Measurements from ENCODE around the gene SLC20A1. TPM values are rescaled to one million over a fixed set of nuclear protein-coding genes. Genes with fewer than 3 reads are reported as not detected.

SLC20A1 gene
- total RNA-seq, 5 donors from 2014 or later (not counting 1 experiment from before 2014, with no cell fraction given): 65.8 to 135 (median 83.0) TPM

GRCh38 chr2:112629224-112629623 is 16.5 kb upstream of the SLC20A1 start:
- no peaks in the 10 kb centered on the region for H3K36me3 ChIP-seq (ENCODE audit: control insufficient read depth in 2 of 2, extremely low read depth in 1 of 2, insufficient read depth in 1 of 2, low read length in 1 of 2)
- peaks cover 51 to 95% of the 10 kb centered on the region in 2 experiments for H3K4me1 ChIP-seq (ENCODE audit: control insufficient read depth in 1 of 2, extremely low read depth in 1 of 2, insufficient read depth in 2 of 2, low read length in 2 of 2)
- H3K4me1 Mint-ChIP-seq: peaks cover 79 to 97% (median 82%) of the 10 kb centered on the region in 3 donors
- ATAC-seq (replicated peaks in 1 of 4) (no peak), DNase-seq (no peak)
- H3K27ac Mint-ChIP-seq: peak overlapping the region; percentile 66 to 93
- H3K4me3 Mint-ChIP-seq: peak overlapping the region in 1 of 3 donors; percentile 77
- WGBS (ENCODE audit: insufficient coverage): 98% methylated on average over 5 of the region's 6 CpGs
- no peak overlapping the region for H3K4me3 ChIP-seq (ENCODE audit: control insufficient read depth in 1 of 2, extremely low read depth in 1 of 2, low read length in 1 of 2)
- H3K36me3 Mint-ChIP-seq: no peaks in the 10 kb centered on the region
- no peaks in the 10 kb centered on the region for H3K9me3 ChIP-seq
- H3K27ac ChIP-seq (ENCODE audit: low read length): peak overlapping the region; percentile 3
- POLR2A ChIA-PET: no interaction called here
- no peaks in the 10 kb centered on the region for H3K9me3 Mint-ChIP-seq
- H3K27me3 ChIP-seq (replicated peaks in 1 of 2; ENCODE audit: control insufficient read depth in 2 of 2, extremely low read depth in 1 of 2, insufficient read depth in 2 of 2, low read length in 1 of 2): no peaks in the 10 kb centered on the region
- CTCF ChIA-PET: interaction anchor here (0.6 to 4.0 kb wide), 3 partner anchors 17 to 66 kb away, joined by 3 to 26 read pairs (median 4); partner anchors contain the start of gene SLC20A1 (in 1 of the 2)
- no peaks in the 10 kb centered on the region for H3K27me3 Mint-ChIP-seq

GRCh38 chr2:112629823-112630222 is 15.9 kb upstream of the SLC20A1 start:
- Histone ChIP-seq H3K27ac (ENCODE audit: low read length) (peak overlapping the region; percentile 78), H3K27me3 (replicated peaks in 1 of 2; ENCODE audit: control insufficient read depth in 2 of 2, extremely low read depth in 1 of 2, insufficient read depth in 2 of 2, low read length in 1 of 2) (no peaks in the 10 kb centered on the region), H3K36me3 (ENCODE audit: control insufficient read depth in 2 of 2, extremely low read depth in 1 of 2, insufficient read depth in 1 of 2, low read length in 1 of 2) (no peaks in the 10 kb centered on the region), H3K9me3 (no peaks in the 10 kb centered on the region), H3K4me1 (ENCODE audit: control insufficient read depth in 1 of 2, extremely low read depth in 1 of 2, insufficient read depth in 2 of 2, low read length in 2 of 2) (peaks cover 50 to 95% of the 10 kb centered on the region in 2 experiments), H3K4me3 (ENCODE audit: control insufficient read depth in 1 of 2, extremely low read depth in 1 of 2, low read length in 1 of 2) (peak overlapping the region in 1 of 2 donors; percentile 38)
- Mint-ChIP-seq H3K4me3 (peak overlapping the region in 2 of 3 donors; percentile 13 to 77), H3K27ac (peak overlapping the region; percentile 93), H3K36me3 (no peaks in the 10 kb centered on the region), H3K9me3 (no peaks in the 10 kb centered on the region), H3K27me3 (no peaks in the 10 kb centered on the region), H3K4me1 (peaks cover 79 to 97% (median 82%) of the 10 kb centered on the region in 3 donors)
- ChIA-PET CTCF (interaction anchor here (0.6 to 4.0 kb wide), 4 partner anchors 17 to 482 kb away, joined by 3 to 26 read pairs (median 4); partner anchors contain the start of gene SLC20A1 (in 1 of the 2)), POLR2A (interaction anchor here in 1 of 2 donors (0.6 to 1.1 kb wide), 3 partner anchors 17 to 50 kb away, joined by 3 to 4 read pairs (median 3); no protein-coding TSS in a partner anchor)
- DNase-seq (no peak), ATAC-seq (replicated peaks in 1 of 4) (no peak)
- WGBS (ENCODE audit: insufficient coverage): 100% methylated on average over 1 of the region's 8 CpGs

- H3K27ac Mint-ChIP-seq: peak overlapping the region; percentile 93
- no peak for ATAC-seq (replicated peaks in 1 of 4)
- H3K4me3 ChIP-seq (ENCODE audit: control insufficient read depth in 1 of 2, extremely low read depth in 1 of 2, low read length in 1 of 2): peak overlapping the region; percentile 25 to 38
These were observed 15.5 kb upstream of the SLC20A1 start for GRCh38 chr2:112630268-112630667.

GRCh38 chr2:112633708-112634107 is 12.0 kb upstream of the SLC20A1 start:
- Mint-ChIP-seq H3K4me1 (peaks cover 80 to 83% (median 82%) of the 10 kb centered on the region in 3 donors), H3K27me3 (no peaks in the 10 kb centered on the region), H3K36me3 (no peaks in the 10 kb centered on the region), H3K4me3 (peak overlapping the region in 1 of 3 donors; percentile 68), H3K9me3 (no peaks in the 10 kb centered on the region), H3K27ac (peak overlapping the region; percentile 93)
- WGBS (ENCODE audit: insufficient coverage): no CpG with 5 or more reads among the region's 5 CpGs
- Histone ChIP-seq H3K36me3 (ENCODE audit: control insufficient read depth in 2 of 2, extremely low read depth in 1 of 2, insufficient read depth in 1 of 2, low read length in 1 of 2) (no peaks in the 10 kb centered on the region), H3K9me3 (no peaks in the 10 kb centered on the region), H3K27ac (ENCODE audit: low read length) (peak overlapping the region; percentile 56), H3K4me3 (ENCODE audit: control insufficient read depth in 1 of 2, extremely low read depth in 1 of 2, low read length in 1 of 2) (no peak overlapping the region), H3K4me1 (ENCODE audit: control insufficient read depth in 1 of 2, extremely low read depth in 1 of 2, insufficient read depth in 2 of 2, low read length in 2 of 2) (peaks cover 53 to 82% of the 10 kb centered on the region in 2 experiments), H3K27me3 (replicated peaks in 1 of 2; ENCODE audit: control insufficient read depth in 2 of 2, extremely low read depth in 1 of 2, insufficient read depth in 2 of 2, low read length in 1 of 2) (no peaks in the 10 kb centered on the region)
- no peak for ATAC-seq (replicated peaks in 1 of 4)
- no peak for DNase-seq
- CTCF ChIA-PET: interaction anchor here (0.7 to 1.7 kb wide), 3 partner anchors 11 to 403 kb away, joined by 4 to 10 read pairs (median 4); partner anchors contain the start of gene SLC20A1 (in 1 of the 2)
- POLR2A ChIA-PET: interaction anchor here (0.5 to 1.2 kb wide), 3 partner anchors 9 to 12 kb away, joined by 3 to 4 read pairs (median 3); partner anchors contain the start of gene SLC20A1 (in 2 of the 2)

More at GRCh38 chr2:112630268-112630667, 15.5 kb upstream of the SLC20A1 start:
- H3K9me3 ChIP-seq: no peaks in the 10 kb centered on the region
- peak overlapping the region; percentile 78 for H3K27ac ChIP-seq (ENCODE audit: low read length)
- H3K36me3 ChIP-seq (ENCODE audit: control insufficient read depth in 2 of 2, extremely low read depth in 1 of 2, insufficient read depth in 1 of 2, low read length in 1 of 2): no peaks in the 10 kb centered on the region
- no peak for DNase-seq
- CTCF ChIA-PET: interaction anchor here (1.0 to 4.0 kb wide), 4 partner anchors 12 to 98 kb away, joined by 3 to 26 read pairs (median 3); partner anchors contain the start of gene SLC20A1 (in 1 of the 2)
- Mint-ChIP-seq H3K4me1 (peaks cover 81 to 97% (median 85%) of the 10 kb centered on the region in 3 donors), H3K9me3 (no peaks in the 10 kb centered on the region), H3K36me3 (no peaks in the 10 kb centered on the region), H3K4me3 (peak overlapping the region; percentile 70 to 77 (median 72)), H3K27me3 (no peaks in the 10 kb centered on the region)
- POLR2A ChIA-PET: interaction anchor here in 1 of 2 donors (1.1 kb wide), 1 partner anchor 17 kb away, joined by 4 read pairs; no protein-coding TSS in a partner anchor
- H3K4me1 ChIP-seq (ENCODE audit: control insufficient read depth in 1 of 2, extremely low read depth in 1 of 2, insufficient read depth in 2 of 2, low read length in 2 of 2): peaks cover 55 to 95% of the 10 kb centered on the region in 2 experiments
- H3K27me3 ChIP-seq (replicated peaks in 1 of 2; ENCODE audit: control insufficient read depth in 2 of 2, extremely low read depth in 1 of 2, insufficient read depth in 2 of 2, low read length in 1 of 2): no peaks in the 10 kb centered on the region
- WGBS (ENCODE audit: insufficient coverage): 65% methylated on average over 4 of the region's 4 CpGs

GRCh38 chr2:112634153-112634873 is 11.4 kb upstream of the SLC20A1 start:
- Mint-ChIP-seq H3K4me1 (peaks cover 74 to 77% (median 77%) of the 10 kb centered on the region in 3 donors), H3K27ac (peak overlapping the region; percentile 93), H3K27me3 (no peaks in the 10 kb centered on the region), H3K36me3 (no peaks in the 10 kb centered on the region), H3K4me3 (peak overlapping the region; percentile 2 to 68 (median 13)), H3K9me3 (no peaks in the 10 kb centered on the region)
- CTCF ChIA-PET: interaction anchor here (0.5 to 1.7 kb wide), 5 partner anchors 8 to 114 kb away, joined by 3 to 10 read pairs (median 4); partner anchors contain the start of gene SLC20A1 (in 1 of the 2)
- Histone ChIP-seq H3K4me1 (ENCODE audit: control insufficient read depth in 1 of 2, extremely low read depth in 1 of 2, insufficient read depth in 2 of 2, low read length in 2 of 2) (peaks cover 50 to 77% of the 10 kb centered on the region in 2 experiments), H3K27me3 (replicated peaks in 1 of 2; ENCODE audit: control insufficient read depth in 2 of 2, extremely low read depth in 1 of 2, insufficient read depth in 2 of 2, low read length in 1 of 2) (no peaks in the 10 kb centered on the region), H3K27ac (ENCODE audit: low read length) (peak overlapping the region; percentile 56), H3K36me3 (ENCODE audit: control insufficient read depth in 2 of 2, extremely low read depth in 1 of 2, insufficient read depth in 1 of 2, low read length in 1 of 2) (no peaks in the 10 kb centered on the region), H3K9me3 (no peaks in the 10 kb centered on the region), H3K4me3 (ENCODE audit: control insufficient read depth in 1 of 2, extremely low read depth in 1 of 2, low read length in 1 of 2) (no peak overlapping the region)
- ATAC-seq (replicated peaks in 1 of 4) (peak; percentile 36 to 52 (median 39)), DNase-seq (peak in 23 of 35 experiments; percentile 9 to 58 (median 28))
- 45% methylated on average over 9 of the region's 16 CpGs for WGBS (ENCODE audit: insufficient coverage)
- POLR2A ChIA-PET: interaction anchor here (0.5 to 1.2 kb wide), 3 partner anchors 8 to 532 kb away, joined by 3 to 4 read pairs (median 3); partner anchors contain the start of gene SLC20A1 (in 1 of the 2)

- Histone ChIP-seq H3K27me3 (replicated peaks in 1 of 2; ENCODE audit: control insufficient read depth in 2 of 2, extremely low read depth in 1 of 2, insufficient read depth in 2 of 2, low read length in 1 of 2) (no peaks in the 10 kb centered on the region), H3K4me3 (ENCODE audit: control insufficient read depth in 1 of 2, extremely low read depth in 1 of 2, low read length in 1 of 2) (no peak overlapping the region), H3K4me1 (ENCODE audit: control insufficient read depth in 1 of 2, extremely low read depth in 1 of 2, insufficient read depth in 2 of 2, low read length in 2 of 2) (peaks cover 46 to 72% of the 10 kb centered on the region in 2 experiments), H3K9me3 (no peaks in the 10 kb centered on the region), H3K36me3 (ENCODE audit: control insufficient read depth in 2 of 2, extremely low read depth in 1 of 2, insufficient read depth in 1 of 2, low read length in 1 of 2) (no peaks in the 10 kb centered on the region), H3K27ac (ENCODE audit: low read length) (peak overlapping the region; percentile 56)
- ChIA-PET CTCF (interaction anchor here in 1 of 2 donors (0.6 to 1.7 kb wide), 3 partner anchors 9 to 13 kb away, joined by 3 to 10 read pairs (median 3); partner anchors contain the start of gene SLC20A1), POLR2A (no interaction called here)
- Mint-ChIP-seq H3K4me1 (peaks cover 69 to 72% (median 72%) of the 10 kb centered on the region in 3 donors), H3K36me3 (no peaks in the 10 kb centered on the region), H3K4me3 (peak overlapping the region in 2 of 3 donors; percentile 13 to 68), H3K27me3 (no peaks in the 10 kb centered on the region), H3K9me3 (no peaks in the 10 kb centered on the region), H3K27ac (peak overlapping the region; percentile 93)
- 70% methylated on average over 6 of the region's 6 CpGs for WGBS (ENCODE audit: insufficient coverage)
- DNase-seq (no peak), ATAC-seq (replicated peaks in 1 of 4) (no peak)
These were observed 10.9 kb upstream of the SLC20A1 start for GRCh38 chr2:112634874-112635157.

Measured in T-cell (primary cell).